ENCODE data around the gene CAMK2A. TPM values are rescaled to one million over a fixed set of nuclear protein-coding genes. Genes with fewer than 3 reads are reported as not detected.
A peak's percentile ranks its signal among the peaks of the same experiment; 100 is the strongest.

Gene CAMK2A
- total RNA-seq, 4 donors from 2014 or later, result 0.32 to 0.82 TPM; not detected in 2

DNA sequence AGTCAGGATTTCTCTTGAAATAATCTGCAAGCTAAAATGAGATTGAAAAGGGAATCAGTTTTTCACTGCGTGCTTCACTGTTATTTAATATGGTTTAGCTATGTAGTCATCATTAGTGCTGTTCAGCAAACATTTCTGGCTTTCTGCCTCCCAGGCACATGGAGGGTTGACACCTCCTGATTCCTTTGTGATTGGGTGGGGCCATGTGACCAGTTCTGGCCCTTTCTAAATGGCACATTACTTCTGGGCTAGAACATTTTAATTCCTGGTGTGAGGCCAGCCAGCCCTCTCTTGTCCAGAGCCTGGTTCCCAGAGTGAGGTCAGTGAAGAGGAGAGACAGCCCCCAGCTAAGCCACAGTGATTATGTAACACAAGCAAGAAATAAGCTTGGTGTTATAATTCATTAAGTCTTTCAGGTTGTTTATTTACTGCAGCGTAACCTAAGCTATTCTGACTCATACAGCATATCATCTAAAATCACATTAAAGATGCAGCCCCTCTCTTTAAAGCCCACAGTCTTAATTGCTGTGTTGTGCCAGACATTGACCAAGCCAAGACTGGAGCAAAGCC is 30.6 kb upstream of the CAMK2A start:
- TF ChIP-seq EP300 (IDR thresholded peaks at IDR 0.05; ENCODE audit: low read depth) (no peak), POLR2AphosphoS5 (IDR thresholded peaks at IDR 0.05) (peak in 2 of 3 donors; percentile 33 to 37), POLR2A (IDR thresholded peaks at IDR 0.05) (no peak)
- TF ChIP-seq, protein P1, sequence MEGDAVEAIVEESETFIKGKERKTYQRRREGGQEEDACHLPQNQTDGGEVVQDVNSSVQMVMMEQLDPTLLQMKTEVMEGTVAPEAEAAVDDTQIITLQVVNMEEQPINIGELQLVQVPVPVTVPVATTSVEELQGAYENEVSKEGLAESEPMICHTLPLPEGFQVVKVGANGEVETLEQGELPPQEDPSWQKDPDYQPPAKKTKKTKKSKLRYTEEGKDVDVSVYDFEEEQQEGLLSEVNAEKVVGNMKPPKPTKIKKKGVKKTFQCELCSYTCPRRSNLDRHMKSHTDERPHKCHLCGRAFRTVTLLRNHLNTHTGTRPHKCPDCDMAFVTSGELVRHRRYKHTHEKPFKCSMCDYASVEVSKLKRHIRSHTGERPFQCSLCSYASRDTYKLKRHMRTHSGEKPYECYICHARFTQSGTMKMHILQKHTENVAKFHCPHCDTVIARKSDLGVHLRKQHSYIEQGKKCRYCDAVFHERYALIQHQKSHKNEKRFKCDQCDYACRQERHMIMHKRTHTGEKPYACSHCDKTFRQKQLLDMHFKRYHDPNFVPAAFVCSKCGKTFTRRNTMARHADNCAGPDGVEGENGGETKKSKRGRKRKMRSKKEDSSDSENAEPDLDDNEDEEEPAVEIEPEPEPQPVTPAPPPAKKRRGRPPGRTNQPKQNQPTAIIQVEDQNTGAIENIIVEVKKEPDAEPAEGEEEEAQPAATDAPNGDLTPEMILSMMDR (IDR thresholded peaks at IDR 0.05), result no peak
- no peaks in the 10 kb centered on the region for H3K4me1 ChIP-seq
- H3K9me3 ChIP-seq, result no peaks in the 10 kb centered on the region
- 67 to 80% methylated on average over 1 to 2 of the region's 2 CpGs for WGBS, 2 donors (ENCODE audit: low coverage in 1 of 2)
- in situ Hi-C loops (cut with MboI; ENCODE audit: low pct_ligation_motif_present in 1 of 4, low pct_unique_long_range_greater_than_20kb in 1 of 4, low sequenced_read_pairs in 3 of 4) (no loop called here), intact Hi-C loops (cut with DNase I; ENCODE audit: low total_unique reads) (no loop called here)
- H3K4me3 ChIP-seq, result no peak overlapping the region
- H3K27me3 ChIP-seq, result no peaks in the 10 kb centered on the region
- H3K27ac ChIP-seq, result peak overlapping the region in 1 of 4 donors; percentile 13
- DNase-seq, result peak; percentile 55
- no peaks in the 10 kb centered on the region for H3K36me3 ChIP-seq

DNA sequence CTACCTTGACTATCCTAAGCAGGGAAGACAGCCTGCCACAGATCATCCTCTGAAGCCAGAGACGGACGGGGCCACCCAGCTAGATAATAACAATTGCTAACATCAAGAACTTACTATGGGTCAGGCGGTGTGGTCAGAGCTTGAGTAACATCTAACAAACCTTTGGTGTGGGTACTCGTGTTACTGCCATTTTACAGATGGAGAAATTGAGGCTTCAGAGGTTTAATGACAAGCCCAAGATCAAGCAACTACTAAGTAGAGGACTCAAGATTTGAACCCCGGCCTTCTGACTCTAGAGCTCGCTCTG is 29.9 kb upstream of the CAMK2A start:
- Histone ChIP-seq H3K4me1 (no peaks in the 10 kb centered on the region), H3K27ac (no peak overlapping the region), H3K36me3 (no peaks in the 10 kb centered on the region), H3K27me3 (no peaks in the 10 kb centered on the region), H3K9me3 (no peaks in the 10 kb centered on the region), H3K4me3 (no peak overlapping the region)
- in situ Hi-C loops (cut with MboI; ENCODE audit: low pct_ligation_motif_present in 1 of 4, low pct_unique_long_range_greater_than_20kb in 1 of 4, low sequenced_read_pairs in 3 of 4), result no loop called here
- intact Hi-C loops (cut with DNase I; ENCODE audit: low total_unique reads), result no loop called here
- WGBS, 2 donors (ENCODE audit: low coverage in 1 of 2), result 85 to 88% methylated on average over 3 to 6 of the region's 6 CpGs
- DNase-seq, result no peak
- TF ChIP-seq POLR2AphosphoS5 (IDR thresholded peaks at IDR 0.05), result no peak
- TF ChIP-seq EP300 (IDR thresholded peaks at IDR 0.05; ENCODE audit: low read depth), result no peak
- TF ChIP-seq, protein P1 (IDR thresholded peaks at IDR 0.05), result no peak
- TF ChIP-seq POLR2A (IDR thresholded peaks at IDR 0.05), result no peak

DNA sequence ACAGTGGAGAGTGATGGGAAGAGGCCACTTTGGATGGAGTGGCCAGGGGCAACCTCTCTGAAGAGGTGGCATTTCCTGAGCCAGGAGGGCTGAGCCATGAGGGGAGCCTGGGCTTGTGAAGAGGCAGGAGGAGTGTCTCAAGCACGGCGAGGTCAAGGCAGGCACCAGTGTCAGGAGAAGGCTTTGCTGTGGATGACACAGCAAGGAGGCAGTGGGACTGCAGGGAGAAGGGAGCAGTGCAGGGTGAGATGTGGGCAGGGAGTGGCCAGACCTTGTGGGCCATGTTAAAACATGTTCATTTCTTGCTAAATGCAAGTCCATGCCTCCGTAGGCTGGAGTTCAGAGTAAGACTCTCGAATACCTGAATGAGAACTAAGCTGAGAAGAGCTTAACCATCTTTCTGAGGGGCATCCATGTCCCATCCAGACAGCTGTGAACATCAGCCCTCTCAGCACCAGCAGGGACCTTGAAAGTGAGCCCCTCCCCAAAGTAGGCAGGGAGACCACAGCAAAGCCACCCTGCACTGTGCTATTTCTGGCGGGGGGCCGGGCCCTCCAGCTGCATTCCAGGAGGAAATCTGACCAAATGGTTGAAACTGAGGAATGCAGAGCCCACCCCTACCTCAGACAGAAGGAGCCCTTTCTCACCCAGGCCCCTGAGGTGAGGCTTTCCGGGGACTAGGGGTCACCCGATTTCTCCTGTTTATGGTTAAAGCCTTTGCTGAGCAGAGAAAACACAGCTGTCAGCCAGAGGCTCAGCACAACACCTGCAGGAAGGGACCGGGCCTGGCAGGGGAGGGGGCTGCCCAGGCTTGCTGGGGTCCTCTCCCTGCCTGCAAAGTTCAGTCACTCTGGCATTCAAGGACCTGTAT is 29.3 kb upstream of the CAMK2A start:
- Histone ChIP-seq H3K36me3 (no peaks in the 10 kb centered on the region), H3K27ac (no peak overlapping the region), H3K4me3 (no peak overlapping the region), H3K9me3 (no peaks in the 10 kb centered on the region), H3K4me1 (no peaks in the 10 kb centered on the region), H3K27me3 (no peaks in the 10 kb centered on the region)
- TF ChIP-seq EP300 (IDR thresholded peaks at IDR 0.05; ENCODE audit: low read depth) (no peak), POLR2AphosphoS5 (IDR thresholded peaks at IDR 0.05) (no peak), POLR2A (IDR thresholded peaks at IDR 0.05) (no peak)
- TF ChIP-seq, protein P1 (IDR thresholded peaks at IDR 0.05), result no peak
- in situ Hi-C loops (cut with MboI; ENCODE audit: low pct_ligation_motif_present in 1 of 4, low pct_unique_long_range_greater_than_20kb in 1 of 4, low sequenced_read_pairs in 3 of 4), result no loop called here
- no peak for DNase-seq
- 78% methylated on average over 9 of the region's 9 CpGs; no CpG with 5 or more reads in 1 of the 2 donors for WGBS, 2 donors (ENCODE audit: low coverage in 1 of 2)
- intact Hi-C loops (cut with DNase I; ENCODE audit: low total_unique reads), result no loop called here

DNA sequence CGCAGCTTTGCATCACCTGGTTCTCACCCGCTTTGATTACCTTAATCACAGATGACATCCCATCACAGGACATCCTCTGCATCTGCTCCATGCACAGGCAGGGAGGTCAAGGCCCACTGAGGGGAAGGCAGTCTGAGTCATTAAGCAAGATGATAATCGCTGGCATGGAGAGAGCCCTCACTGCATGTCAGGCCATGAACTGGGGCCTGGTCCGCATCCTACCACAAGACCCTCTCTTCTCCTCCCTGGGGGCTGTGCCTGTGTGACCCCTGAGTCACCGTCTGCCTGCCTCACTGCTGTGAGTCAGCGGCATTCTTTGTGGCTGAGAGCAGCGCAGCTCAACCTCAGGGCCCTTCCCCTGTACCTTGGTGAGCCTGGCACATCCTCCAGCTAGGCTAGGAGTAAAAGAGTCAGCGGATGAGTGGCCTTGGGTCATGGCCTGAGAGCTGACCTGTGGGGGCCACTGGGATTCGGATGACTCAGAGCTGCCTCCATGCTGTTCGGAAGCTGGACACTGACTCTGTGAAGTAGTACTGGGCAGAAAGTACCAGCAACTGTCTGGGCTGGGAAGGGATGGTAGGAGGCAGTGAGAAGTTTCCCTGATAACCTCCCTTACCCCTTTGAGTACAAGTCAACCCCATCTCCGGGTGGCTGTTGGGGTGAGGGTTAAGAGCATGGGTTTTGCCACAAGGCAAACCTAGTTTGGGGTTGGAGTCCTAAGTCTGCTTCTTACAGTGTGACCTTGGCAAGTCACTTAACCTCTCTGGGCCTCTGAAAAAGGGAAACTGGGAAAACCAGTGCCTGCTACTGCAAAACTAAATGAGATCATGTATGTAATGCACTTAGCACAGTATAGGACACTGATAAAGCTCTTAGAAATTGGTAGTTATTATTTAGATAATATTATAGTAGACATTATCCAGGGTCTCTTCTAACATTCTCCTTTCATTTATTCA is 27.8 kb upstream of the CAMK2A start:
- Histone ChIP-seq H3K4me1 (no peaks in the 10 kb centered on the region), H3K27ac (no peak overlapping the region), H3K4me3 (no peak overlapping the region), H3K27me3 (no peaks in the 10 kb centered on the region), H3K36me3 (no peaks in the 10 kb centered on the region), H3K9me3 (no peaks in the 10 kb centered on the region)
- TF ChIP-seq EP300 (IDR thresholded peaks at IDR 0.05; ENCODE audit: low read depth) (no peak), POLR2A (IDR thresholded peaks at IDR 0.05) (no peak), POLR2AphosphoS5 (IDR thresholded peaks at IDR 0.05) (no peak)
- TF ChIP-seq, protein P1 (IDR thresholded peaks at IDR 0.05), result no peak
- intact Hi-C loops (cut with DNase I; ENCODE audit: low total_unique reads) (no loop called here), in situ Hi-C loops (cut with MboI; ENCODE audit: low pct_ligation_motif_present in 1 of 4, low pct_unique_long_range_greater_than_20kb in 1 of 4, low sequenced_read_pairs in 3 of 4) (no loop called here)
- WGBS, 2 donors (ENCODE audit: low coverage in 1 of 2), result 85% methylated on average over 11 of the region's 11 CpGs; no CpG with 5 or more reads in 1 of the 2 donors
- no peak for DNase-seq

Data from transverse colon (tissue), 4 donors.